Right ventricle myocardium superior (tissue), 1 donor: Measurements from ENCODE around the gene MMS22L. TPM values are rescaled to one million over a fixed set of nuclear protein-coding genes. Genes with fewer than 3 reads are reported as not detected.

Experiments used
- ATAC-seq: fragments of 200-7000 bp; cut with Tn5 transposase; one replicate; pipeline ENCODE4 v1.9.1; 2020; ENCODE audit warnings: mild to moderate bottlenecking; ENCODE audit not compliant: poor library complexity
- DNase-seq: peaks from one replicate; pipeline ENCODE4 v3.0.0-alpha.2; 2020
- intact Hi-C: fragments of 100-400 bp; cut with DNase I; formaldehyde crosslinking; loops from one replicate; pipeline ENCODE4 v1.11.2; 2022
- total RNA-seq: library from RNA; stranded (reverse); fragmentation: NEBNext Ultra II Directional; extraction: Animal tissue kit (Norgen Biotek cat#: 25700); gene quantifications from one replicate; pipeline ENCODE4 v1.2.1, GENCODE V29; 2021
- donor health status: DM: no; HTN: yes; CAD: no; lungs with severe emphysema.

The MMS22L gene
- total RNA-seq, 1 donor from 2014 or later: 1.9 TPM

- DNase-seq (no peak), ATAC-seq (no peak)
- intact Hi-C loops: no loop called here
Observed at GRCh38 chr6:97269821-97270220, 13.2 kb downstream of the MMS22L start.

DNA sequence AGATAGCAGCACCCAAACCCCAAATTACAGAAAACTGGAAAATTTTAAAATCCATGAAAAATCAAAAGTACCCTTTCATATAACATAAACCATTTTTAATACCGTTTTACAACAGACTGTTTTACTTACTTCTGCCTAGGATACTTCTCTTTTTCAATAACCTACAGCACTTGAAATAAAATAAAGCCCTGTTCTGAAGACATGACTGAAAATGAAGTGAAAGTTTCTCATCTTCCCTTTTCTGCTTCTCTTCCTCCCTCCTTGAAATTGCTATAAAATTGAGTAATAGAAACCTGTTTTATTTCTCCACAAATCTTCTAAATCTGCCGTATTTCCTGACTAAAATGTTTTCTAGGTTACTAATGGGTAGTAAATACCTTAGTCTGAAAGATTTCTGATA, 20.3 kb downstream of the MMS22L start:
- intact Hi-C loops: no loop called here
- ATAC-seq: no peak
- DNase-seq: no peak

- DNase-seq: no peak
- intact Hi-C loops: no loop called here
- no peak for ATAC-seq
Observed at GRCh38 chr6:97246842-97247241, 36.2 kb downstream of the MMS22L start.

GRCh38 chr6:97240222-97240621, 42.8 kb downstream of the MMS22L start:
- ATAC-seq: no peak
- no peak for DNase-seq
- intact Hi-C loops: no loop called here

DNA sequence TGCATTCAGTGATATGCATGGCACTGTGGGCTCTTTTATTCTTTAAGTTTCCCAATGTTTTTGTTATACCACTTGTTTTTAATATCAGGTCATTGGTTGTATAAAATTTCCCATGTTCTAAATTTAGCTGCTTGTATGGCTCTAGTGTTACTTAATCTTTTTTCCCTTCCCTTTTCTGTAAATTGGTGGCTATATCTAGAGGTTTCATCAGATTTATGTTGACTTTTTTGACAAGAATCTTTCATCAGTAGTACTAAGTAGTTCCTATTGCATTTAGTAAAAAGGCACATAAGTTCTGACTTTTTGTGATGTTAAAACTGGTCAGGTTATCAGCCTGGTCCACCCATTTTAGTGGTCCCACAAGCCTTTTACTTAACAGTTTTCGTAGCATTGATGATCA, 51.1 kb downstream of the MMS22L start:
- ATAC-seq (no peak), DNase-seq (no peak)
- intact Hi-C loops: no loop called here

DNA sequence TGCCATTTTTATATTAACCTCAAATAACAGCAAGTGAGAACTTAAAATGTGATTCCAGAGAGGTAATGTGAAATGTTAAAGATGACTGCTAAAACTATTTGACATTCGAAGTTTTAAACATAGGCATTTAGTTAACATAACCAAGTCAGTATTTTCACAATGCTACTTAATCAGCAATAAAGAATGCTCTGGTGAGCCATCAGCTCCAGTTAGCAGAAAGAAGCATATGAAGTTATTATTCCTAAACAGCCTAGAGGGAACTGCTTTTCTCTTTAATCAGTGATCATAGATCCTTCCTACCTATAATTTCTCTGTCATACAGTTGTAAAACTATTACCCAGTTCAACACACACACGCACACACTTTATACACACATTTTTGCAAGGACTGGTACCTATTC, 60.1 kb downstream of the MMS22L start:
- intact Hi-C loops: no loop called here
- DNase-seq (no peak), ATAC-seq (no peak)

DNA sequence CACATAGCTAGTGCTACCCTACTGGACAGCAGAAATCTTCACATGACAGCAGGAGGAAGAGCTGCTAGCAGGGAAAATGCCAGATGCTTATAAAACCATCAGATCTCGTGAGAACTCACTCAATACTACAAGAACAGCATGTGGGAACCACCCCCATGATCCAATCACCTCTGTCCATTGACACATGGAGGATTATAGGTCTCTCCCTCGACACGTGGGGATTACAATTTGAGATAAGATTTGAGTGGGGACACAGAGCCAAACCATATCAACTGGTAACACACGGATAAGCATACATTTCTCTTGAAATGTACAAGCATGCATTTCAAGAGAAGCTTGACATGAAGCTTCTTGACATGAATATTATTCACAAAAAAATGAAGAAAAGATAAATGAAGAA, 64.1 kb downstream of the MMS22L start:
- ATAC-seq: no peak
- no peak for DNase-seq
- intact Hi-C loops: no loop called here

GRCh38 chr6:97215157-97215769, 67.8 kb downstream of the MMS22L start:
- ATAC-seq (no peak), DNase-seq (no peak)
- intact Hi-C loops: no loop called here

DNA sequence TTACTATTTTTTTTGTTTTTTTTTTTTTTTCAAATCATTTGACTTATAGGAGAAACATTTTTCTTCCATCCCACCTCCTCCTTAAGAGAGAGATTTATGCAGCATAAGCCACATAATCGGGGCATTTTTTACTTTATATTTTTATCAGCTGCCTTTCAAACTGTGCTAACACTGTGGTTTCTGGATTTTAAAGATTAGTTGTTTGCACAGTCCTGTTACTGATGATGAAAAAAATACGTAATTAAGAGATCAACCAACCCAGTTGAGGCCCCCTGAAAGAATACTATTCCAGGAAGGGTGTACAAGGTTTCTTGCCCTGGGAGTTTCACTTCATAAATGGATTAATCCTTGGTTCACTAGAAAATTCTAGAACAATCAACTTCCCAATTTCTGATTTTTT, 68.3 kb downstream of the MMS22L start:
- no peak for DNase-seq
- intact Hi-C loops: no loop called here
- ATAC-seq: no peak

GRCh38 chr6:97207383-97207782, 75.6 kb downstream of the MMS22L start:
- intact Hi-C loops: no loop called here
- ATAC-seq: no peak
- DNase-seq: no peak

DNA sequence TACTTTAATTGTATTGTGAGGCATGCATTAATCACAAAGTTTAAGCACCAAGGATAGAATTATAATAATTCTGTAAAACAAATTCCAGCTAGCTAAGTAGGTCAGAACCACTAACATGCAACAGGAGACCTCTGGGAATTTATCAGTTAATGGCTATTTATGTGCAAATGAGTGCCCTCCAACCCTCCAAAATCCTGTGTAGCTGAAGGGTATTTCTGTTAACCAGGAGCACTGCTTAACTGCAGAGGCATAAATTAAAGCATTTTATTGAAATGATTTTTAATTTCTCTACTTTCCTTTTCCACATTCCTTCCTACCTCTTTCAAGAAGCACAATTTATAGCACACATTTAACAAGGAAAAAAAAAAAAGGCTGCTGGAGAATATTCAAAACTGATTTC, 77.0 kb downstream of the MMS22L start:
- intact Hi-C loops: no loop called here
- no peak for ATAC-seq
- no peak for DNase-seq

DNA sequence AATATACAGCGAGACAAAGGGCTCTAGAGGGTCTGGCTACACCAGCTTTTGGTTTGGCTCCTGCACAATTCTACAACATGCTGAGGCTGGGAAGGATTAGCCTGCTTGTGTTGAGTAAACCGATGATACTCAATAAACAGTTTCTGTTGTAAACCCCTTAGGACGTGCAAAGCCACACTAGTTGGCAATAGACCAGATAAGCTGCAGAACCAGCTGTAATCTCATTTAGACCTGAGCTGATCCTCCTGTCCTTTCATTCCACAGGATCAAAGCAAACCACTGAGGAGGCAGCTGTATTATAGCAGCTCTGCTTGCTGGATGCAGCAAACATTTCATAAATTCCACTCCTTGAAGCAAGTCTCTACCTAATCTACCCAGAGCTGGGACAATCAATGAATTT, 79.7 kb downstream of the MMS22L start:
- no peak for DNase-seq
- ATAC-seq: no peak
- intact Hi-C loops: no loop called here

DNA sequence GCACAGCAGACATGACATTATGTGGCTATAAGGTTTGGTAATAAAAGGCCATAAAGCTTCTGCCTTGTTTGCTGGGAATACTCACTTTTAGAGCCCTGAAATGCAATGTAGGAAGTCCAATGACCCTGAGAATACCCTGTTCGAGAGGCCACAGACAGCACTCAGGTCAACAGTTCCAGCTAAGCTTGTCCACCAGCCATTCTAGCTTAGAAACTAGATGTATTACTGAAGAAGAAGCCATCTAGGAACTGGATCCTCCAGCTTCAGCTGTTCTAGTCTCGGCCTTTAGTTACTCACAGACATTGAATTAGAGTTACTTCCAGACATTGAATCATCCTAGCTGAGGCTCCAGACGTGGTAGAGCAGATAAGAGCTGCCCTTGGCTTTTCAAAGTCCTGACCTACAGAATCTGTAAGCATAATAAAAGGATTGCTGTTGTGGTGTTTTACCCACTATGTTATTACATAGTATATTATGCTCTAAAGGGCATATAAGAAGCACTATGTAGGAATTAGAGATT, 84.9 kb downstream of the MMS22L start:
- intact Hi-C loops: no loop called here
- DNase-seq (no peak), ATAC-seq (no peak)

GRCh38 chr6:97195117-97195516, 87.9 kb downstream of the MMS22L start:
- intact Hi-C loops: no loop called here
- DNase-seq (no peak), ATAC-seq (no peak)

DNA sequence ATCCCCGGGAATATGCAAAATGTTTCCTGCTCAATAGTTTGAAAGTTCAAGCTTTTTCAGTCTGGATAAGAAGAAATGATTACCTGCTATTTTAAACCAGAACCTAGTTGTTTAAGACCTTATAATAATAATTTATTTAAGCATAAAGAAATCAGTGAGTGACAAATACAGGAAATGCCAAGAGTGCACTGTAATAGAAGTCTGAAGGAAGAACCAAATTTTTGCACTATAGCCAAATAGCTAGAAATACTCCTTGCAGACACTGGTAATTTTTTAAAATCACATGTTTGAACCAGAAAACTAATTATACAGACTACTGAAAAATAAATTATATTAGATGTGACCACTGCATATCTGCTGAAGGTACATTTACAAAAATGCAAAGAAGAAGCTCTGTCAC, 93.2 kb downstream of the MMS22L start:
- ATAC-seq (no peak), DNase-seq (no peak)
- intact Hi-C loops: no loop called here

- ATAC-seq (no peak), DNase-seq (no peak)
- intact Hi-C loops: loop anchor here (2.0 kb wide), 1 partner anchor 209 kb away; no protein-coding TSS in a partner anchor
Observed at GRCh38 chr6:97187951-97188350, 95.1 kb downstream of the MMS22L start.

- peak; percentile 51 for DNase-seq
- ATAC-seq: peak; percentile 68
- intact Hi-C loops: loop anchor here (2.0 kb wide), 1 partner anchor 210 kb away; no protein-coding TSS in a partner anchor
Observed at GRCh38 chr6:97186416-97186999, 96.5 kb downstream of the MMS22L start.

DNA sequence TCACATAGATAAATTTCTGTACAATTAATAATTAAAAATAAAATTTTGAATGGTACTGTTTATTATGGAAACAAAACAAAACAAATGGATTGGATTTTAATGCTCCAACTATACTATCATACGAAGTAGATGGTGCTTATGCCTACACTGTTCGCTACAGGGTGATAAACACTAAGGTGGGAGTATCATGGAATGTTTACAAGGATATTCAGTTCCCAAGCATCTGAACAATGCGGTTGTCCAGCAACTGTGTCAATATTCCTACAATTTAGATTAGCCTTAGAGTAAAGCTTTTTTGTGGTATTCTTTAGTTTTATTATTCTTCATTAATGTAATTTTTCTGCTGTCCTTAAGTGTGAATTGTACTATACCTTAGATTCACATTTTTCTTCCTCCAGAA, 105.1 kb downstream of the MMS22L start:
- ATAC-seq: no peak
- intact Hi-C loops: no loop called here

GRCh38 chr6:97176468-97176867, 106.5 kb downstream of the MMS22L start:
- DNase-seq: no peak
- ATAC-seq: no peak
- intact Hi-C loops: no loop called here

More for the DNA sequence above, 105.1 kb downstream of the MMS22L start:
- no peak for DNase-seq

DNA sequence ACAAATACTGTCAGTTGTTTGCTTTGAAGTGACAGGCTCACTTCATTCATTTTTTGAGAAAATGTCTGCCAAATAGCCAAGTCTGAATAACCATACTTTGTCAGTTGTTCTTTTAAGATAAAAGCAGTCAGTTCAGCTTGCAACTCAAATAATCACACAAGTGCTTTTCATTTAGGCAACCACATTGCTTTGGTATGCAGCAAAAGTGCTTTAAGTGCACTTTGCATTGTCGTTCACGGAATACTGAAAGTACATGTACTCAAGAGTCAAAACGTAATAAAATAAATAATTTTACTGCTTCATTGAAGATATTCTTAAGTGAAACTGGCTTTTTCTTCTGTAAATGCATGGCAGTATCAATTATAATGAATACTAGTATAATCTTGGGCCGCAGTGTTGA, 107.2 kb downstream of the MMS22L start:
- intact Hi-C loops: no loop called here
- DNase-seq (no peak), ATAC-seq (no peak)

DNA sequence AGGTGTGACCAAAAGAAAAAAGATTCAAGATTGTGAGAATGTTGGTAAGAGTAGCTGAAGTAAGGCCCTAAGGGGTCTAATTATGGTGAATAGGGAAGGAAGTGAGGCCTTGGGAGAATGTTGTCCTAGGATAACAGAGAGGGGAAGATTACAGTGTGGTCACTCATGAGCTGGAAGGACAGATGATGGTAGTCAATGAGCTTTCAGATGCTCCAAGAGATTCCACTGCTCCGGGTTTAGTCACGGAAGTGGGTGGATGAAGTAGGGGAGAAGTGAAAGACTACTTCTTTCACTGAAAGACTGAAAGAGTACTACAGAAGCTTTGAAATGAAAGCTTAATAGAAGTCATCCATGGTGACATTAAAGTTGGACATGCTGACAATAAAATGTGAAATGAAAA, 108.5 kb downstream of the MMS22L start:
- intact Hi-C loops: no loop called here
- DNase-seq (no peak), ATAC-seq (no peak)
